Measurements from ENCODE around the gene NINJ2.

NINJ2 gene

GRCh38 chr12:623172-623864 lies 39.9 kb downstream of the NINJ2 start:
- Histone ChIP-seq H3K4me2 (ENCODE audit: low read length) (0 out of 2 replicates have a peak overlapping the region, but pooled peaks have one; percentile 26), H3K27me3 (ENCODE audit: low read depth, low read length) (no peaks in the 10 kb centered on the region), H3K9me3 (ENCODE audit: insufficient read depth, low read length) (no peaks in the 10 kb centered on the region), H2AFZ (ENCODE audit: low read depth, low read length) (no peak overlapping the region), H4K20me1 (ENCODE audit: insufficient read depth, low read length) (no peaks in the 10 kb centered on the region), H3K4me1 (ENCODE audit: low read length) (peaks cover 29% of the 10 kb centered on the region), H3K27ac (ENCODE audit: low read length) (no peak overlapping the region), H3K79me2 (ENCODE audit: low read length) (no peaks in the 10 kb centered on the region), H3K4me3 (ENCODE audit: low read length) (no peak overlapping the region), H3K36me3 (replicated peaks; ENCODE audit: low read depth, low read length) (no peaks in the 10 kb centered on the region), H3K9ac (ENCODE audit: low read length) (no peak overlapping the region)
- no peak for TF ChIP-seq CTCF (IDR thresholded peaks at IDR 0.05; ENCODE audit: low read depth, low read length)

- no peak overlapping the region for H3K9ac ChIP-seq (ENCODE audit: low read length)
- H3K36me3 ChIP-seq (replicated peaks; ENCODE audit: low read depth, low read length) = no peaks in the 10 kb centered on the region
- H3K4me2 ChIP-seq (ENCODE audit: low read length) = peak overlapping the region; percentile 26
- H3K27me3 ChIP-seq (ENCODE audit: low read depth, low read length) = no peaks in the 10 kb centered on the region
- H3K27ac ChIP-seq (ENCODE audit: low read length) = no peak overlapping the region
- no peaks in the 10 kb centered on the region for H3K79me2 ChIP-seq (ENCODE audit: low read length)
- TF ChIP-seq CTCF (IDR thresholded peaks at IDR 0.05; ENCODE audit: low read depth, low read length) (no peak), EZH2phosphoT487 (IDR thresholded peaks at IDR 0.05; ENCODE audit: low read depth) (no peak)
- H4K20me1 ChIP-seq (ENCODE audit: insufficient read depth, low read length) = no peaks in the 10 kb centered on the region
- no peaks in the 10 kb centered on the region for H3K9me3 ChIP-seq (ENCODE audit: insufficient read depth, low read length)
- H3K4me3 ChIP-seq (ENCODE audit: low read length) = no peak overlapping the region
- peaks cover 20% of the 10 kb centered on the region for H3K4me1 ChIP-seq (ENCODE audit: low read length)
- H2AFZ ChIP-seq (ENCODE audit: low read depth, low read length) = no peak overlapping the region
These were observed 40.8 kb downstream of the NINJ2 start for GRCh38 chr12:622416-622815.

- TF ChIP-seq CTCF (IDR thresholded peaks at IDR 0.05; ENCODE audit: low read depth, low read length) (no peak), EZH2phosphoT487 (IDR thresholded peaks at IDR 0.05; ENCODE audit: low read depth) (no peak)
- H3K4me3 ChIP-seq (ENCODE audit: low read length) = no peak overlapping the region
- H3K27me3 ChIP-seq (ENCODE audit: low read depth, low read length) = no peaks in the 10 kb centered on the region
- no peak overlapping the region for H3K9ac ChIP-seq (ENCODE audit: low read length)
- H3K9me3 ChIP-seq (ENCODE audit: insufficient read depth, low read length) = no peaks in the 10 kb centered on the region
- H3K36me3 ChIP-seq (replicated peaks; ENCODE audit: low read depth, low read length) = no peaks in the 10 kb centered on the region
- no peak overlapping the region for H3K27ac ChIP-seq (ENCODE audit: low read length)
- peaks cover 16% of the 10 kb centered on the region for H3K4me1 ChIP-seq (ENCODE audit: low read length)
- no peaks in the 10 kb centered on the region for H3K79me2 ChIP-seq (ENCODE audit: low read length)
- no peaks in the 10 kb centered on the region for H4K20me1 ChIP-seq (ENCODE audit: insufficient read depth, low read length)
- no peak overlapping the region for H3K4me2 ChIP-seq (ENCODE audit: low read length)
- no peak overlapping the region for H2AFZ ChIP-seq (ENCODE audit: low read depth, low read length)
These were observed 43.9 kb downstream of the NINJ2 start for GRCh38 chr12:619346-619745.

- H3K36me3 ChIP-seq (replicated peaks; ENCODE audit: low read depth, low read length) = no peaks in the 10 kb centered on the region
- no peak for TF ChIP-seq CTCF (IDR thresholded peaks at IDR 0.05; ENCODE audit: low read depth, low read length)
- no peak for TF ChIP-seq EZH2phosphoT487 (IDR thresholded peaks at IDR 0.05; ENCODE audit: low read depth)
- H3K79me2 ChIP-seq (ENCODE audit: low read length) = no peaks in the 10 kb centered on the region
- H3K4me3 ChIP-seq (ENCODE audit: low read length) = no peak overlapping the region
- no peak overlapping the region for H3K27ac ChIP-seq (ENCODE audit: low read length)
- H3K4me2 ChIP-seq (ENCODE audit: low read length) = no peak overlapping the region
- no peak overlapping the region for H3K9ac ChIP-seq (ENCODE audit: low read length)
- no peaks in the 10 kb centered on the region for H3K27me3 ChIP-seq (ENCODE audit: low read depth, low read length)
- no peak overlapping the region for H2AFZ ChIP-seq (ENCODE audit: low read depth, low read length)
- H4K20me1 ChIP-seq (ENCODE audit: insufficient read depth, low read length) = no peaks in the 10 kb centered on the region
- no peaks in the 10 kb centered on the region for H3K9me3 ChIP-seq (ENCODE audit: insufficient read depth, low read length)
- peaks cover 21% of the 10 kb centered on the region for H3K4me1 ChIP-seq (ENCODE audit: low read length)
These were observed 44.6 kb downstream of the NINJ2 start for GRCh38 chr12:618605-619004.

All from OCI-LY3 (cell line).